ENCODE measurements around the gene KCNJ10. TPM values are rescaled to one million over a fixed set of nuclear protein-coding genes. Genes with fewer than 3 reads are reported as not detected.
A peak's percentile ranks its signal among the peaks of the same experiment; 100 is the strongest.

The KCNJ10 gene
- total RNA-seq, 2 donors from 2014 or later = not detected

DNA sequence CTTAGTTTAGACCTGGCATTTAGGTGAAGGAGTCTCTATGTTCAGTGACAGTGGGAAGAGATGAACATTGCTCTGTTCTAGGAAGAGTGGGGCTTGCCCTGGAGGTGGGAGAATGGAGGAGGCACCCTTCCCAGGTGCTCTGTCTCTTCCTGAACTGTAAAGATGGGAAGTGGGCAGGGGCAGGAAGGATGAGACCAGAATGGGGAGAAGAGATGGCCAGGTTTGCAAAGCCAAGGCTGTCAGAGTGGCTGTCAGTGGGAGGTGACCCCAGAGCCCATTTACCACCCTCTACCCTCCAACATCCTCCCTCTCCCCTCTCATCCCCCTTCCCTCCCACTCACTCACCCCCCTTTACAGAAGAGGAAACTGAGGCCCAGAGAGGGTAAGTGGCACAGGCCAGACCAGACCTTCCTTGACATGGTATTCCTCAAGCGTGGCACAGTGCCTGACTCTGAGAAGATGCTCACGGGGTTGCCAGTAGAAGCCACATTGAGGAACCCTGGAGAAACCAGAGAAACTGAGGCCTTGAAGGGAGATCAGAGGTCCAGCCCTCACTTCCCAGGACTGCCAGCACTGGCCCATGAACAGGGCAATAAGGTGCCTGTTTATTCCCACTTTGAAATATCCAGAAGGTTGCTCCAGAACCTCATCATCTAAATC is 29.9 kb upstream of the KCNJ10 start:
- peak overlapping the region; percentile 97 to 98 for H3K27ac ChIP-seq

DNA sequence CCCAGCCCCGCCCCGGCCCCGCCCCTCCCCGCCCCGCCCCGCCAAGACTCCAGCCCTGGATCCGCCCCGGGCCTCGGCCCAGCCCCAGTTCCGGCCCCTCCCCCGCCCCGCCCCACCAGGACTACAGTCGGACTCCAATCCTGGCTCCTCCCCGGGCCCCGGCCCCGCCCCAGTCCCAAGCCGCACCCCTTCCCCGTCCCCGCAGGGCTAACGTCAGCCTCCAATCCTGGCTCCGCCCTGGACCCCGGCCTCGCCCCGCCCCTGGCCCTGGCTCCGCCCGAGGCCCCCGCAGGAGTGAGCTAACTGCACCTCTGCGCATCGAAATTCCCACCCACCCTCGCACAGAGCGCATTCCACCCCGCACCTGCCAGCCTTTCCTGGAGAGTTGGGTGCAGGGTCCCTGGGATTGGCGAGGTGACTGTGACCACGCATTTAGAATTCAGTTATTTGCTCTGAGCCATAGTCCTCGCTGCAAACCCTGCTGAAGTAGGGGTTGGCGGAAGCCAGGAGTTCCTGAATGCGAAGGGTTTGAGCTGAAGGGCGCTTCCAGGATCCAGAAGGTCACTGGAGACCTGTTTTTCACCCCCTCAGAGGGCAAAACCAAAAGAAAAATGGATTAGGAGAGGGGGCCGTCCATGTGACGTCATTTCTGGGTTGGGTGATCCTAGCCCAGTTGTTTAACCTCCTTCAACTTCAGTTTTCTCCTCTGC is 29.0 kb upstream of the KCNJ10 start:
- peak; percentile 60 for ATAC-seq (ENCODE audit: insufficient number of reproducible peaks, low FRiP score, low read depth)
- H3K4me1 ChIP-seq (ENCODE audit: control insufficient read depth in 1 of 2, low read depth in 2 of 2) = peaks cover 32 to 71% of the 10 kb centered on the region in 2 donors
- peak overlapping the region; percentile 97 to 98 for H3K27ac ChIP-seq
- H3K9me3 ChIP-seq = no peaks in the 10 kb centered on the region
- DNase-seq (ENCODE audit: low spot score) = peak; percentile 88
- TF ChIP-seq, protein P1, sequence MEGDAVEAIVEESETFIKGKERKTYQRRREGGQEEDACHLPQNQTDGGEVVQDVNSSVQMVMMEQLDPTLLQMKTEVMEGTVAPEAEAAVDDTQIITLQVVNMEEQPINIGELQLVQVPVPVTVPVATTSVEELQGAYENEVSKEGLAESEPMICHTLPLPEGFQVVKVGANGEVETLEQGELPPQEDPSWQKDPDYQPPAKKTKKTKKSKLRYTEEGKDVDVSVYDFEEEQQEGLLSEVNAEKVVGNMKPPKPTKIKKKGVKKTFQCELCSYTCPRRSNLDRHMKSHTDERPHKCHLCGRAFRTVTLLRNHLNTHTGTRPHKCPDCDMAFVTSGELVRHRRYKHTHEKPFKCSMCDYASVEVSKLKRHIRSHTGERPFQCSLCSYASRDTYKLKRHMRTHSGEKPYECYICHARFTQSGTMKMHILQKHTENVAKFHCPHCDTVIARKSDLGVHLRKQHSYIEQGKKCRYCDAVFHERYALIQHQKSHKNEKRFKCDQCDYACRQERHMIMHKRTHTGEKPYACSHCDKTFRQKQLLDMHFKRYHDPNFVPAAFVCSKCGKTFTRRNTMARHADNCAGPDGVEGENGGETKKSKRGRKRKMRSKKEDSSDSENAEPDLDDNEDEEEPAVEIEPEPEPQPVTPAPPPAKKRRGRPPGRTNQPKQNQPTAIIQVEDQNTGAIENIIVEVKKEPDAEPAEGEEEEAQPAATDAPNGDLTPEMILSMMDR (IDR thresholded peaks at IDR 0.05) = no peak
- no peaks in the 10 kb centered on the region for H3K27me3 ChIP-seq (replicated peaks; ENCODE audit: insufficient read depth)
- peaks cover under 1% of the 10 kb centered on the region for H3K36me3 ChIP-seq
- H3K4me3 ChIP-seq = peak overlapping the region; percentile 80

More for the DNA sequence above, 29.9 kb upstream of the KCNJ10 start:
- H3K4me1 ChIP-seq (ENCODE audit: control insufficient read depth in 1 of 2, low read depth in 2 of 2) = peaks cover 33 to 79% of the 10 kb centered on the region in 2 donors
- ATAC-seq (ENCODE audit: insufficient number of reproducible peaks, low FRiP score, low read depth) (no peak), DNase-seq (ENCODE audit: low spot score) (no peak)
- H3K27me3 ChIP-seq (replicated peaks; ENCODE audit: insufficient read depth) = no peaks in the 10 kb centered on the region
- H3K9me3 ChIP-seq = no peaks in the 10 kb centered on the region
- no peak overlapping the region for H3K4me3 ChIP-seq
- H3K36me3 ChIP-seq = no peaks in the 10 kb centered on the region
- TF ChIP-seq, protein P1 (IDR thresholded peaks at IDR 0.05) = no peak

DNA sequence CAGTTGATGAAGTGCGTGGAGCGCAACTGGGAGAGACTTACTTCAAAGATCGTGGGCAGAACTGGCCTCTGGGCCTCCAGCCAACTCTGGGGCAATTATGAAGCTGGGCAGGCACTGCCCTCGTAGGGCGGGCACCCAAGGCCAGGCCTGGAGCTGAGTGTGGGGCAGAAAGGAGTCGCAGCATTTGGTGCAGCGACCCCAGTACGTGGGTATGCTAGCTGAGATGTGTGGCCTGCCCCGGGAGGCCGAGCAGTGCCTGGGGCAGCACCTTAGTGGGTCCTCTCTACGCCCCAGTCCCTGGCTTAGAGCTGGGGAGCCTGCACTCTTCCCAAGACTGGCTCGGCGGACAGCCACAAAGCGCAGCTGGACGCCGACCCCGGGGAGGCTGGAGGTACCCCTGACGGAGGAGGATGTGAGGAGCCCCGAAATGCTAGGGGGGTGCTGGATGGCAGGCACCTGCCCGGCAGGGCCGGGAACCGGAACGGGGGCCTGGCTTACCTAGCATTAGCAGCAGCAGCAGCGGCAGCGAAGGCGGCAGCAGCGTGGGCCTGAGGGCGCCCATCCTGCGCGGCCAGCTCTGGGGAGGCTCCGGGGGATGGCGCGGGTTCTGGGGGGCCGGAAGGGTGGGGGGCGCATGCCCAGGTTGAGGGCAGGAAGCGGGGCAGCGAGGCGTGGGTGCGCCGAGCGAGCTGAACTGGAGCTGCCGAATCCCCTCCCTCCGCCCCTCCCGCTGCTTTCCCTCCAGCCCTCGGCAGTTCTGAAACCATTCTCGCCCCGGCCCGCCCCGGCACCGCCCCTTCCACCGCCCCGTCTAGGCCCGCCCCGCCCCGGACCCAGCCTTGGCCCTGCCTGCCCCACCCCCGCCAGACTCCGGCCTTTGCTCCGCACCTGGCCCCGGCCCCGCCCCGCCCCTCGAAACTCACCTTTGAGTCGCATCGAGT is 28.2 kb upstream of the KCNJ10 start, which contains the start of gene IGSF8:
IGSF8 (minus strand) TSS at position 709 of the 941 bp plus-strand sequence; CDS start at position 562, 147 bp downstream.
- ATAC-seq (ENCODE audit: insufficient number of reproducible peaks, low FRiP score, low read depth) (peak; percentile 67), DNase-seq (ENCODE audit: low spot score) (peak; percentile 73)
- peaks cover 8% of the 10 kb centered on the region for H3K36me3 ChIP-seq
- peak within 1 kb of the TSS; percentile 97 to 98 for H3K27ac ChIP-seq
- no peaks in the 10 kb centered on the region for H3K9me3 ChIP-seq
- H3K4me1 ChIP-seq (ENCODE audit: control insufficient read depth in 1 of 2, low read depth in 2 of 2) = peaks cover 30 to 67% of the 10 kb centered on the region in 2 donors
- H3K4me3 ChIP-seq = peak within 1 kb of the TSS; percentile 80
- TF ChIP-seq, protein P1 (IDR thresholded peaks at IDR 0.05) = no peak
- H3K27me3 ChIP-seq (replicated peaks; ENCODE audit: insufficient read depth) = no peaks in the 10 kb centered on the region

DNA sequence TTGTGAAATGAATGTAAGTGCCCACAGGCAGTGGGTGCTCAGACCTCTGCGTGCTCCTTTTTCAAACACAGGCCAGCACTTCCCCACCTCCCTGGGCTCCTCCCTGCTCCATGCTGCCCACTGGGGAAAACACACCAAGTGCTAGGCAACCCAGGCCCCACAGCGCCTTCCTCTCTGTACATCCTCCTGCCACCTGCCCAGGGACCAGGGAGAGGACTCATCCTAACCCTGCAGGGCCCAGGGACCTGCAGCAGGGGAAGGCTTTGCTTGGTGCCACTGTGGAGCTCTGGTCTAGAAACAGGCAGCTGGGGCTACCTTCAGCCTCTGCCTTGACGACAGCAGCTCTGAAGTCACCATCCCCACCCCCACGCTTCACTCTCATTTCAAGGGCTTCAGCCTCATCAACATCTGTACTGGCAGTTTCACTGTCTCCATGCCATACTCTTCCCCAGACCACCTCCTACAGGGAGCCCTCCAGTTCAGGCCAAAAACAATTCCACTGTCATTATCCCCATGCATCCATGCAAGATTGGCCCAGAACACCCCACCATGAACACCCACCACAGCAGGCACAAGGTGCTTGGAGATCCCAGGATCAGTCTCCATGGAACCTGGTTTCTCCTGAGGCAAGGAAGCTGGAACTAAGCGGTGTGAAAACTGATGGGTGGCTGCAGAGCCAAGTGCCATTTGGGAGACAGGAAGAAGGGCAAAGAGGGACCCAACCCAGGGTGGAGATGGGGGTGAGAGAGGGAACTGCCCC is 27.4 kb upstream of the KCNJ10 start:
- Histone ChIP-seq H3K4me3 (peak overlapping the region; percentile 79), H3K36me3 (peaks cover 17% of the 10 kb centered on the region), H3K27ac (peak overlapping the region; percentile 89), H3K9me3 (no peaks in the 10 kb centered on the region), H3K4me1 (ENCODE audit: control insufficient read depth in 1 of 2, low read depth in 2 of 2) (peaks cover 27 to 59% of the 10 kb centered on the region in 2 donors), H3K27me3 (replicated peaks; ENCODE audit: insufficient read depth) (no peaks in the 10 kb centered on the region)
- ATAC-seq (ENCODE audit: insufficient number of reproducible peaks, low FRiP score, low read depth) = no peak
- DNase-seq (ENCODE audit: low spot score) = no peak
- TF ChIP-seq, protein P1 (IDR thresholded peaks at IDR 0.05) = no peak

Data from thoracic aorta (tissue), 2 donors.